HG02571 (cell line): ENCODE measurements around the gene SMIM24.
"Not testable (repeated sequence)": the region's sequence is repeated elsewhere in the genome, so short reads cannot be mapped to it uniquely, and the experiment has no call there.

Experiments
- ATAC-seq: cut with Tn5 transposase; IDR thresholded peaks from one replicate; pipeline ENCODE4 v1.9.1; 2021; ENCODE audit warnings: mild to moderate bottlenecking, moderate library complexity; ENCODE audit not compliant: unreplicated experiment

The SMIM24 gene

DNA sequence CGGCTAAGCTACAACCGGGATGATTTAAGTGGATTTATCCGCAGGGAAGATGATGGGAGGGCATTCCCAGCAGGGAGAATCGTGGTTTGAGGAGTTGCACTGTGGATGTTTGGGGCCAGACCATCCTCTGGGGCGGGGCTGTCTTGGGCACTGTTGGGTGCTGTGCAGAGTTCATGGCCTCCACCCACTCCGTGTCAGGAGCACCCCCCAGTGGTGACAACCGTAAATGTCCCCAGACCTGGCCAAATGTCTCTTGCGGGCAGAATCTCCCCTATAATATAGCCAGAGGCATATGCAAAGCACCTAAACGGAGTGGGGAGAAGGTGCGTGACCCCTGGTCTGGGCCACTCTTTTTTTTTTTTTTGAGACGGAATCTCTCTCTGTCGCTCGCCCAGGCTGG lies 40.2 kb downstream of the SMIM24 start:
- no peak for ATAC-seq

DNA sequence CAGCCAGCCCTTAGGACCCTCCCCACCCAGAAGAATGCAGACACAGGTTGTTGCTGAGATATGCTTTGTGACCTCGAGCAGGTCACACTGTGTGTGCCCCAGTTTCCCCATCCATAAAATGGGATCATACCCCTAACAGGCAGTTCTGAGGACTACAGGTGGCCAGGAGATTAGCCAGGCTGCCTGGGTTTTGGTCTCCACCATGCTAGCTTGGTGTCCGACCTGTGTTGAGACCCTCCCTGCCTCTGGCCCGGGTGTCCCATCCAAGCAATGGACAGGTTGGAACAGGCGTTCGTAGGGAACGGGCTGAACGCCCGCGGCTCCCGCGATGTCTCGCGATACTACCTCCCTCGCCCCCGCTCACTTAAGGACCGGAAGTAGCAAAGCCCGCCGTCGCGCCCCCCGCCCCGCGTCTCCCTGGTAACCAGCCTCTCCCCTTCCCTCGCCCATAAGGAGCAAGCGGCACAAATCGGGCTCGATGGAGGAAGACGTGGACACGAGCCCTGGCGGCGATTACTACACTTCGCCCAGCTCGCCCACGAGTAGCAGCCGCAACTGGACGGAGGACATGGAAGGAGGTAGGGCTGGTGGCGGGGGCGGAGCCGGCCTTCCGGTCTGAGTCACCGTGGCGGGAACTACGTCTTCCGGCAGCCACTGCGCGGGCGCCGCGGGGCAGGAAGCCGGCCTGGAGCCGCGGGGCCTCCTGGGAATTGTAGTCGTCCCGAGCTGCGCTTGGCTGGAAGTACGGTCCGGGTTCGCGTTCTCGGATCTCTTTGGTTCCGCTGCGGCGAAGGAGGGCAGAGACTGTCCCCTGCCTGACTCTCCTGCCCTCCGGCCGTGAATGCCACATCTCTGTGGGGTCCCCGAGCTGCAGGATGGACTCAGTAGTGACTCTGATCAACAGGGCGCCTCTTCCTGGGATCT lies 45.4 kb downstream of the SMIM24 start:
- peak; percentile 74 for ATAC-seq

DNA sequence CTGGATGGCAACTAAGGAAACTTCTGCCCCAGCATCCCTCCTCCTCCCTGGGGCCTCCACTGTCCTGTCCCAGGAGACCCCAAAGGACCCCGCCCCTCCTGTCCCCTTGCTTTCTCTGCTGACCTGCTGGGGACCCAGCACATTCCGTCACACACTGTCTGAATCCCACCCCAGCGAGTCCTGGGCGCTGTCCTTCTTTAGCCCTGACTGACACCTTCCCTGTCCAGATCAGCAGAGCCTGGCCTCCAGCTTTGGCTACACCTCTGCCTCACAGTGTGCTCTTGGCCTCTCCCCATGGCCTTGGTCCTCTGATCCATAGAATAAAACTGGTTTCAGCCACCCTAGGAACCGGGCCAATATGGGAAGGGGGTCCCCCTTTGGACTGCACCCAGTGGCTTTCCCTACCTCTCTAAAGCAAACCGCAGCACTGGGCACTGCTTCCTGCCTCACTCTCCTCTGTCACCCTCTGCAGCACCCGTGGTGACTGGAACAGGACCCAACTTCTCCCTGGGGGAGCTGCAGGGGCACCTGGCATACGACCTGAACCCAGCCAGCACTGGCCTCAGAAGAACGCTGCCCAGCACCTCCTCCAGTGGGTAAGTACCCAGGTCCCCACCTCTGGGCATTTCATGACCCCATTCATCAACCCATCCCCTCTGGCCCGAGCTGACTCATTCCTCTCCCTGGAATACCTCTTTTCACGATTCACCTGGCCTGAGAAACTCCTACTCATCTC lies 46.4 kb downstream of the SMIM24 start:
- no peak for ATAC-seq

GRCh38 chr19:3433313-3433712 lies 47.0 kb downstream of the SMIM24 start:
- ATAC-seq, result no peak

DNA sequence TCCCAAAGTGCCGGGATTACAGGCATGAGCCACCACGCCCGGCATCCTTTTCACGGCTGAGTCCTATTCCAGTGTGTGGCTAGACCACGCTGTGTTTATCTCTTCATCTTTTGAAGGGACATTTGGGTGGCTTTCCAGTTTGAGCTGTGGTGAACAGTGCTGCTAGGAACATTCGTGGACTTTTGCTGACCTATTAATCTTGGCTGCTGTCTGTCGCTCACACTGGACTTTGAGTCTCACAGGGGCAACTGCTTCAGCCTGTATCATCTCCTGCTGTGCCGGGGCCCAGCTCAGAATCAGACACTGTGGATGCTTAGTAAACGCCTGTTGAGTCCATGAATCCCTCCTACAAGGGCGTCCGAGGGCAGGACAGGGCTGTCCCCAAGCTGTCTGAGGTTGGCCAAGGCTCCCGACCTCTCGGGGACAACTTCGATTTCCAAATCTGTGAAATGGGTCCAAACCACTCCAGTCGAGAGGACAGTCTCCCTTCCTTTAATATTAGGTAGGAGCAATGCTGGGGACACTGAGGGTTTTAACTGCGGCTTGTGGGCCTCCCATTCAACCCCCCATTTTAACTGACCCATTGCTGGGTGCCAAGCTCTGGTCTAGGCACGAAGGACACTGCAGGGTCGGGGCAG lies 48.4 kb downstream of the SMIM24 start:
- no peak for ATAC-seq

DNA sequence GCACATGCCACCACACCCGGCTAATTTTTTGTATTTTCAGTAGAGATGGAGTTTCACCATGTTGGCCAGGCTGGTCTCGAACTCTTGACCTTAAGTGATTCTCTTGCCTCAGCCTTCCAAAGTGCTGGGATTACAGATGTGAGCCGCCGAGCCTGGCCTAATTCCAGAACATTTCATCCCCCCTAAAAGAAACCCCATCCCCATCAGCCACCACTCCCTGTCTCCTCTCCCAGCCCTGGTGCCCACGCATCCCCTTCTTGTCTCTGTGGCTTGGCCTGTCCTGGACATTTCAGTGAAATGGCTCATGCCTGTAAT lies 50.0 kb downstream of the SMIM24 start:
- not testable (repeated sequence) for ATAC-seq

- ATAC-seq, result no peak
These were observed 53.9 kb downstream of the SMIM24 start for GRCh38 chr19:3426433-3426832.
